ENCODE data around the gene MPPE1. TPM values are rescaled to one million over a fixed set of nuclear protein-coding genes. Genes with fewer than 3 reads are reported as not detected.
"Not testable (repeated sequence)": the region's sequence is repeated elsewhere in the genome, so short reads cannot be mapped to it uniquely, and the experiment has no call there.

Gene MPPE1
- polyA plus RNA-seq, 1 donor from 2014 or later = 53.4 TPM

DNA sequence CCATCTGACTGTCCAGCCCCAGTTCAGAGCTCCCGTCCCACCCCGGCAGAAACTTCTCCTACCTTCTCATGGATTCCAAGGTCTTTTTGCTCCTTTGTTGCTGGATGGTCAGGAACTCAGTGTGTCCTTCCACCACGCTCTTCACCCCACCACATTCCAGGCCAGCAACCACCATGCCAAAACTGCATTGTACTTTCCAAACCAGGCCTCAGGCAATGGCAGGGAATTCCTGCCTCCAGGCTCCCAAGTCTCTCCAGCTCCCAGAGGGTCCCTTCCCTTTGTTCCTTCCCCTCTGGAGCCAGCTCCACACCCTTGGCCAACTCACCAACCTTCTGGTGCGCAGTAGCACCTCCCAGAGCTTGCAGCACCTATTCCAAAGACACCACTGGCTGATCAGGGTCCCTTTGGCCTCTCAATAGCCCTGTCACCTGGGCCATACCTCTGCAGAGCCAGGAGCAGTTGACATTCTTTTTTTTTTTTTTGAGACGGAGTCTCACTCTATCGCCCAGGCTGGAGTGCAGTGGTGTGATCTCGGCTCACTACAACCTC lies 48.8 kb downstream of the MPPE1 start:
- Histone ChIP-seq H3K27me3 (ENCODE audit: insufficient read depth, low read depth, low read length) (no peaks in the 10 kb centered on the region), H3K4me3 (ENCODE audit: low read length) (no peak overlapping the region), H2AFZ (ENCODE audit: low read depth, low read length) (no peak overlapping the region), H3K27ac (ENCODE audit: low read length) (no peak overlapping the region), H3K9me3 (ENCODE audit: low read length) (no peaks in the 10 kb centered on the region), H3F3A (ENCODE audit: insufficient read depth, low read length, poor library complexity, severe bottlenecking) (no peaks in the 10 kb centered on the region), H3K79me2 (replicated peaks; ENCODE audit: insufficient read depth, low read length) (no peaks in the 10 kb centered on the region), H3K9me2 (ENCODE audit: insufficient read depth, low read length) (no peaks in the 10 kb centered on the region), H3K36me3 (ENCODE audit: insufficient read depth, low read length) (no peaks in the 10 kb centered on the region), H3K4me2 (ENCODE audit: low read length) (no peak overlapping the region), H3K9ac (ENCODE audit: low read length) (no peak overlapping the region), H4K20me1 (ENCODE audit: insufficient read depth) (no peaks in the 10 kb centered on the region)
- no peak for TF ChIP-seq SMC3 (conservative IDR thresholded peaks at IDR 0.05; ENCODE audit: poor library complexity)
- TF ChIP-seq EP300 (conservative IDR thresholded peaks at IDR 0.05; ENCODE audit: poor library complexity, severe bottlenecking) = no peak
- no peak for TF ChIP-seq POLR2AphosphoS5 (IDR thresholded peaks at IDR 0.05)
- TF ChIP-seq MXI1 (conservative IDR thresholded peaks at IDR 0.05; ENCODE audit: poor library complexity, severe bottlenecking) = no peak
- no peak for TF ChIP-seq TAF1 (IDR thresholded peaks at IDR 0.05; ENCODE audit: low read depth)
- no peak for TF ChIP-seq EZH2 (IDR thresholded peaks at IDR 0.05; ENCODE audit: borderline replicate concordance, insufficient read depth, low read length, poor library complexity, severe bottlenecking)
- TF ChIP-seq, protein P1, sequence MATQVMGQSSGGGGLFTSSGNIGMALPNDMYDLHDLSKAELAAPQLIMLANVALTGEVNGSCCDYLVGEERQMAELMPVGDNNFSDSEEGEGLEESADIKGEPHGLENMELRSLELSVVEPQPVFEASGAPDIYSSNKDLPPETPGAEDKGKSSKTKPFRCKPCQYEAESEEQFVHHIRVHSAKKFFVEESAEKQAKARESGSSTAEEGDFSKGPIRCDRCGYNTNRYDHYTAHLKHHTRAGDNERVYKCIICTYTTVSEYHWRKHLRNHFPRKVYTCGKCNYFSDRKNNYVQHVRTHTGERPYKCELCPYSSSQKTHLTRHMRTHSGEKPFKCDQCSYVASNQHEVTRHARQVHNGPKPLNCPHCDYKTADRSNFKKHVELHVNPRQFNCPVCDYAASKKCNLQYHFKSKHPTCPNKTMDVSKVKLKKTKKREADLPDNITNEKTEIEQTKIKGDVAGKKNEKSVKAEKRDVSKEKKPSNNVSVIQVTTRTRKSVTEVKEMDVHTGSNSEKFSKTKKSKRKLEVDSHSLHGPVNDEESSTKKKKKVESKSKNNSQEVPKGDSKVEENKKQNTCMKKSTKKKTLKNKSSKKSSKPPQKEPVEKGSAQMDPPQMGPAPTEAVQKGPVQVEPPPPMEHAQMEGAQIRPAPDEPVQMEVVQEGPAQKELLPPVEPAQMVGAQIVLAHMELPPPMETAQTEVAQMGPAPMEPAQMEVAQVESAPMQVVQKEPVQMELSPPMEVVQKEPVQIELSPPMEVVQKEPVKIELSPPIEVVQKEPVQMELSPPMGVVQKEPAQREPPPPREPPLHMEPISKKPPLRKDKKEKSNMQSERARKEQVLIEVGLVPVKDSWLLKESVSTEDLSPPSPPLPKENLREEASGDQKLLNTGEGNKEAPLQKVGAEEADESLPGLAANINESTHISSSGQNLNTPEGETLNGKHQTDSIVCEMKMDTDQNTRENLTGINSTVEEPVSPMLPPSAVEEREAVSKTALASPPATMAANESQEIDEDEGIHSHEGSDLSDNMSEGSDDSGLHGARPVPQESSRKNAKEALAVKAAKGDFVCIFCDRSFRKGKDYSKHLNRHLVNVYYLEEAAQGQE (IDR thresholded peaks at IDR 0.05; ENCODE audit: borderline replicate concordance) = no peak
- TF ChIP-seq RAD21 (conservative IDR thresholded peaks at IDR 0.05) = no peak
- TF ChIP-seq, protein P2, sequence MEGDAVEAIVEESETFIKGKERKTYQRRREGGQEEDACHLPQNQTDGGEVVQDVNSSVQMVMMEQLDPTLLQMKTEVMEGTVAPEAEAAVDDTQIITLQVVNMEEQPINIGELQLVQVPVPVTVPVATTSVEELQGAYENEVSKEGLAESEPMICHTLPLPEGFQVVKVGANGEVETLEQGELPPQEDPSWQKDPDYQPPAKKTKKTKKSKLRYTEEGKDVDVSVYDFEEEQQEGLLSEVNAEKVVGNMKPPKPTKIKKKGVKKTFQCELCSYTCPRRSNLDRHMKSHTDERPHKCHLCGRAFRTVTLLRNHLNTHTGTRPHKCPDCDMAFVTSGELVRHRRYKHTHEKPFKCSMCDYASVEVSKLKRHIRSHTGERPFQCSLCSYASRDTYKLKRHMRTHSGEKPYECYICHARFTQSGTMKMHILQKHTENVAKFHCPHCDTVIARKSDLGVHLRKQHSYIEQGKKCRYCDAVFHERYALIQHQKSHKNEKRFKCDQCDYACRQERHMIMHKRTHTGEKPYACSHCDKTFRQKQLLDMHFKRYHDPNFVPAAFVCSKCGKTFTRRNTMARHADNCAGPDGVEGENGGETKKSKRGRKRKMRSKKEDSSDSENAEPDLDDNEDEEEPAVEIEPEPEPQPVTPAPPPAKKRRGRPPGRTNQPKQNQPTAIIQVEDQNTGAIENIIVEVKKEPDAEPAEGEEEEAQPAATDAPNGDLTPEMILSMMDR (IDR thresholded peaks at IDR 0.05; ENCODE audit: poor library complexity, severe bottlenecking) = no peak

DNA sequence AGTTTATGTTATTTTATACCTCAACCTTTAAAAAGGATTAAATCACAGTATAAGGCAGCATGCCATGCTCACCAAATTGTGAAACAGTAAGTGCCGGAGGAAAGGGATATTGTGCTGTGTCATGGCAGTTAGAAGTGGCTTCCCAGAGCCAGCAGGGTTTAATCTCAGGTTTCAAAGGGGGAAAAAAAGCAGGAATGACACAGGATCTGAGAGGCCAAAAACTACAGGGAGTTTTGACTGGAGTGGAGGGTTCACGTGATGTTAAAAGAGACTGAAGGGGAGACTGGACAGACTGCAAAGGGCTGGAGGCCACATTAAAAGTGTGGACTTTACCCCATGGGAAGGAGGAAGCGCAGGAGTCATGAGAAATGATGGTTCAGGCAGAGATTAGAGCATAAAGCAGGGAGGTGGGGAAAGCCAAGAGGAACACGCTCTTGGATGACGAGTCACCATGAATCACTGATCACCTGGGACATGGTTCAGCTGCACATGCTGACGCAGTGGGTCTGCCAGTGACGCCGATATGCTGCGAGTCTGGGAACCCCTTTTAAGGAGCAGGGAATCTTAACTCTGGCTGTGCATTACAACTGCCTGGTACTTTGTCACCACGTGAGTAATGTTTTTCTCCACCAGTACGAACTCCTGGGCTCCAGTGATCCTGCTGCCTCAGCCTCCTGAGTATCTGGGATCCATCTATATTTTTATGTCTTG lies 50.8 kb downstream of the MPPE1 start:
- no peaks in the 10 kb centered on the region for H3F3A ChIP-seq (ENCODE audit: insufficient read depth, low read length, poor library complexity, severe bottlenecking)

DNA sequence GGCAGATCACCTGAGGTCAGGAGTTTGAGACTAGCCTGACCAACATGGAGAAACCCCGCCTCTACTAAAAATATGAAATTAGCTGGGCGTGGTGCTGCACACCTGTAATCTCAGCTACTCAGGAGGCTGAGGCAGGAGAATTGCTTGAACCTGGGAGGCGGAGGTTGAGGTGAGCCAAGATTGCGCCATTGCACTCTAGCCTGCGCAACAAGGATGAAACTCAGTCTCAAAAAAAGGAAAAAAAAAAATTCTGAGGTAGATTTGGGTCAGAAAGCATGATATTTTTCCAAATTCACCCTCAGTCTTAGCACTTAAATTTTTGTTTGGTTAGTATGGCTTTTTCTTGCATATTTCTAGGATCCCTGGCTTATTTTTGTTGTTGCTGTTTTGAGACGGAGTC lies 53.6 kb downstream of the MPPE1 start:
- Histone ChIP-seq H3K4me3 (ENCODE audit: low read length) (peak overlapping the region; percentile 88), H3K79me2 (replicated peaks; ENCODE audit: insufficient read depth, low read length) (peaks cover 24% of the 10 kb centered on the region)
- not testable (repeated sequence) for H3K27me3 ChIP-seq (ENCODE audit: insufficient read depth, low read depth, low read length); H3F3A ChIP-seq (ENCODE audit: insufficient read depth, low read length, poor library complexity, severe bottlenecking); H3K27ac ChIP-seq (ENCODE audit: low read length); H3K9me3 ChIP-seq (ENCODE audit: low read length); H3K36me3 ChIP-seq (ENCODE audit: insufficient read depth, low read length); H3K9me2 ChIP-seq (ENCODE audit: insufficient read depth, low read length); H2AFZ ChIP-seq (ENCODE audit: low read depth, low read length); H4K20me1 ChIP-seq (ENCODE audit: insufficient read depth); H3K9ac ChIP-seq (ENCODE audit: low read length); H3K4me2 ChIP-seq (ENCODE audit: low read length)

More for the DNA sequence above, 50.8 kb downstream of the MPPE1 start:
- TF ChIP-seq POLR2AphosphoS5 (IDR thresholded peaks at IDR 0.05) = no peak
- TF ChIP-seq TAF1 (IDR thresholded peaks at IDR 0.05; ENCODE audit: low read depth) = no peak
- TF ChIP-seq EP300 (conservative IDR thresholded peaks at IDR 0.05; ENCODE audit: poor library complexity, severe bottlenecking) = no peak
- TF ChIP-seq, protein P2 (IDR thresholded peaks at IDR 0.05; ENCODE audit: poor library complexity, severe bottlenecking) = no peak
- no peaks in the 10 kb centered on the region for H3K27me3 ChIP-seq (ENCODE audit: insufficient read depth, low read depth, low read length)
- no peak overlapping the region for H3K27ac ChIP-seq (ENCODE audit: low read length)
- H3K9me3 ChIP-seq (ENCODE audit: low read length) = no peaks in the 10 kb centered on the region
- H3K9ac ChIP-seq (ENCODE audit: low read length) = no peak overlapping the region
- H2AFZ ChIP-seq (ENCODE audit: low read depth, low read length) = no peak overlapping the region
- H3K36me3 ChIP-seq (ENCODE audit: insufficient read depth, low read length) = no peaks in the 10 kb centered on the region
- no peak overlapping the region for H3K4me3 ChIP-seq (ENCODE audit: low read length)
- no peak overlapping the region for H3K4me2 ChIP-seq (ENCODE audit: low read length)
- H4K20me1 ChIP-seq (ENCODE audit: insufficient read depth) = no peaks in the 10 kb centered on the region
- no peaks in the 10 kb centered on the region for H3K9me2 ChIP-seq (ENCODE audit: insufficient read depth, low read length)
- H3K79me2 ChIP-seq (replicated peaks; ENCODE audit: insufficient read depth, low read length) = peaks cover 14% of the 10 kb centered on the region
